Lung (tissue), 12 donors: ENCODE data around the gene SSNA1. TPM values are rescaled to one million over a fixed set of nuclear protein-coding genes. Genes with fewer than 3 reads are reported as not detected.

Source experiments
- ATAC-seq: fragments of 200-7000 bp; cut with Tn5 transposase; one replicate; pipeline ENCODE4 v1.9.1; 2020; ENCODE audit warnings: moderate number of reproducible peaks; ENCODE audit not compliant: insufficient read depth, low FRiP score
- DNase-seq, 3 donors: peaks; one replicate each; pipeline ENCODE4 v3.0.0-alpha.2; 2013 to 2017
- H3K27ac ChIP-seq, 2 donors: one replicate each; pipeline ENCODE4 v1.5.1; 2013; ENCODE audit warnings: mild to moderate bottlenecking in 2 of 2, moderate library complexity in 2 of 2, control low read depth in 1 of 2, inconsistent platforms in 1 of 2, low read depth in 1 of 2, low read length in 1 of 2
- H3K27me3 ChIP-seq, 3 donors: one replicate each; pipeline ENCODE4 v1.5.1; 2013; ENCODE audit warnings: low read length in 2 of 3; ENCODE audit not compliant: control insufficient read depth in 3 of 3, insufficient read depth in 3 of 3
- H3K36me3 ChIP-seq, 4 donors: one replicate each; pipeline ENCODE4 v1.5.1; 2013; ENCODE audit warnings: low read length in 4 of 4, mild to moderate bottlenecking in 1 of 4, moderate library complexity in 1 of 4; ENCODE audit not compliant: control insufficient read depth in 4 of 4, insufficient read depth in 4 of 4
- H3K4me1 ChIP-seq, 5 donors: one replicate each; pipeline ENCODE4 v1.5.1; 2013; ENCODE audit warnings: low read length in 5 of 5, mild to moderate bottlenecking in 2 of 5, moderate library complexity in 1 of 5; ENCODE audit not compliant: control insufficient read depth in 5 of 5, insufficient read depth in 5 of 5
- H3K4me3 ChIP-seq: one replicate; pipeline ENCODE4 v1.5.1; 2013; ENCODE audit warnings: mild to moderate bottlenecking, control low read depth, moderate library complexity
- H3K9ac ChIP-seq, 2 donors: one replicate each; pipeline ENCODE4 v1.5.1; 2013; ENCODE audit warnings: low read length in 2 of 2, control low read depth in 1 of 2; ENCODE audit not compliant: insufficient read depth in 1 of 2
- H3K9me3 ChIP-seq, 4 donors: one replicate each; pipeline ENCODE4 v1.5.1; 2013; ENCODE audit warnings: low read length in 3 of 4, mild to moderate bottlenecking in 1 of 4, moderate library complexity in 1 of 4; ENCODE audit not compliant: control insufficient read depth in 4 of 4, insufficient read depth in 3 of 4
- WGBS, 2 donors: extraction: QIAGEN DNeasy Blood & Tissue Kit; methylation state at CpG; one replicate each; pipeline ENCODE4 v1.1.7; 2013; 5-methylcytosine and 5-hydroxymethylcytosine counted together
- polyA plus RNA-seq, 2 donors: library from polyadenylated mRNA; stranded (reverse); fragments of 200-250 nt; gene quantifications; one replicate each; pipeline ENCODE4 v1.2.1, GENCODE V29; 2013
- total RNA-seq, 2 donors: library from RNA; depleted of rRNA in 1 of 2; stranded (reverse); fragments of >200 nt in 1 of 2; gene quantifications; one replicate each; pipeline ENCODE4 v1.2.1, GENCODE V29; 2014 to 2021
- TF ChIP-seq, protein P1 (sequence below): IDR thresholded peaks from 2 replicates; pipeline ENCODE4 v1.5.1; 2012; ENCODE audit warnings: mild to moderate bottlenecking; ENCODE audit errors: control extremely low read depth, extremely low read depth
- donor health status: control.
- donor health status: control.
- donor health status: Bipolar disorder and iron deficiency.
- donor health status: healthy.
- donor health status: DM: yes; HTN: yes; CAD: no.

The SSNA1 gene
- total and polyA plus RNA-seq, 4 donors: 40.8 to 144 (median 101) TPM

DNA sequence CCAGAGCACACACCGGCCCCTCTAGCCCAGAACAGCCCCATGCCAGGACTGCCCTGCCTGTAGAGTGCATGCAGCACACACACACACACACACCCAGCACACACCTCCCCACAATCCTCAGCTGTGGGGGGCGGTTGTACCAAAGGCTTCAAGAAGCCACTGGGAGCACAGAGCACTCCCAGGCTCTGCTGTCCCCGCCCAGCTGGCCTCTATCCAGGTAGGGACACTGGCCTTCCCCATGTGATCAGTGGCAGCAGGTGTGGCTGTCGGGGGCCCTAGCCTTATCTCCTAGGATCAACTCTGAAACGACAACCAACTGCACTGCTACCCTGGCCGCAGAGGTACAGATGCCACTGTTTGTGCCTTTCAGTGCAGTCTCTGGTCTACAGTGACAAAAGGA, 2.1 kb upstream of the SSNA1 start:
- peaks cover 0 to 2% (median 0%) of the 10 kb centered on the region in 4 donors for H3K9me3 ChIP-seq
- no peak overlapping the region for H3K27ac ChIP-seq
- no peak overlapping the region for H3K9ac ChIP-seq
- H3K27me3 ChIP-seq: no peaks in the 10 kb centered on the region
- peaks cover 8 to 64% (median 30%) of the 10 kb centered on the region in 4 donors for H3K36me3 ChIP-seq
- peaks cover 14 to 37% (median 20%) of the 10 kb centered on the region in 5 donors for H3K4me1 ChIP-seq
- no peak overlapping the region for H3K4me3 ChIP-seq
- WGBS, 2 donors: 81 to 90% methylated on average over 6 of the region's 6 CpGs
- ATAC-seq: no peak
- TF ChIP-seq, protein P1, sequence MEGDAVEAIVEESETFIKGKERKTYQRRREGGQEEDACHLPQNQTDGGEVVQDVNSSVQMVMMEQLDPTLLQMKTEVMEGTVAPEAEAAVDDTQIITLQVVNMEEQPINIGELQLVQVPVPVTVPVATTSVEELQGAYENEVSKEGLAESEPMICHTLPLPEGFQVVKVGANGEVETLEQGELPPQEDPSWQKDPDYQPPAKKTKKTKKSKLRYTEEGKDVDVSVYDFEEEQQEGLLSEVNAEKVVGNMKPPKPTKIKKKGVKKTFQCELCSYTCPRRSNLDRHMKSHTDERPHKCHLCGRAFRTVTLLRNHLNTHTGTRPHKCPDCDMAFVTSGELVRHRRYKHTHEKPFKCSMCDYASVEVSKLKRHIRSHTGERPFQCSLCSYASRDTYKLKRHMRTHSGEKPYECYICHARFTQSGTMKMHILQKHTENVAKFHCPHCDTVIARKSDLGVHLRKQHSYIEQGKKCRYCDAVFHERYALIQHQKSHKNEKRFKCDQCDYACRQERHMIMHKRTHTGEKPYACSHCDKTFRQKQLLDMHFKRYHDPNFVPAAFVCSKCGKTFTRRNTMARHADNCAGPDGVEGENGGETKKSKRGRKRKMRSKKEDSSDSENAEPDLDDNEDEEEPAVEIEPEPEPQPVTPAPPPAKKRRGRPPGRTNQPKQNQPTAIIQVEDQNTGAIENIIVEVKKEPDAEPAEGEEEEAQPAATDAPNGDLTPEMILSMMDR: no peak
- no peak for DNase-seq

DNA sequence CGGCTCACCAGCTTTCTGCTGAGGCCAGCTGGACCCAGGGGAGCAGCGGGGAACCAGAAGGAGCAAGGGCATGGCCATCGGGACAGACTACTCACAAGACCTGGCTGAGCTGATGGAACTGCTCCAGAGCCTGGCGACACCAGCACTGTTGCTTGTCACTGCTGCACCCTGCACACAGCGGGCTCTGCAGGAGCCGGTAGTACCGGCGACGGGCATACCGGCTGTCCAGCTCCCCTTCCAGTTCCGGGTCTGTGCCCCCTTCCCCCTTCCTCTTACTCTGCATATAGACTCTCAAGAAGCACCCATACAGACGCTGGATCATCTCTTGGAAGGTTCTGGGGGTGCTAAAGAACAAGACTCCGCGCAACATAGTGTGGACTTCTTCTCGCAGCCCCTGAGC, 1.1 kb upstream of the SSNA1 start:
- Histone ChIP-seq H3K9ac (peak overlapping the region in 1 of 2 donors; percentile 52), H3K9me3 (peaks cover 0 to 2% (median 0%) of the 10 kb centered on the region in 4 donors), H3K4me3 (peak overlapping the region; percentile 96), H3K36me3 (peaks cover 8 to 61% (median 25%) of the 10 kb centered on the region in 4 donors), H3K27me3 (no peaks in the 10 kb centered on the region), H3K27ac (no peak overlapping the region), H3K4me1 (peaks cover 14 to 37% (median 20%) of the 10 kb centered on the region in 5 donors)
- DNase-seq (no peak), ATAC-seq (no peak)
- TF ChIP-seq, protein P1: no peak
- 85 to 88% methylated on average over 15 of the region's 15 CpGs for WGBS, 2 donors

DNA sequence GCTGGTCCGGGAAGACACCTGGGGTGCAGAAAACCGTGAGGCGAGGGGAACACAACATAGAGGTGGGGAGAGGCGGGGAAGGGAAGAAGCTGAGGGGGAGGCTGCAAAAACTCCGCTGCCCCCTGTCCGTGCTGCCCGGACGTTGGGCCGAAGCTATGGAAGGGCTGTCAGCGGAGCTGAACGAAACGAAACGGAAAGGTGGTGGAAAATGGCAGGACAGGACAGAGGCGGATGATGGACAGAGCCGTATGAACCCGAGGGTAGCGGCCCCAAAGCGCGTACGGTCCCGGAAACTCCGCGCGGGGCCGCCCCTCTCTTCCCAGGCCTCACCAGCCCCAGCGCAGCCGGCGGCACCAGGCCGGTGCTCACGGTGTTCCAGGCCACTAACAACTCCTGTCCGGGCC, 388 bp upstream of the SSNA1 start:
- ATAC-seq: no peak
- Histone ChIP-seq H3K27ac (peak overlapping the region; percentile 81 to 95), H3K9ac (peak overlapping the region; percentile 37 to 52), H3K9me3 (no peaks in the 10 kb centered on the region), H3K4me3 (peak overlapping the region; percentile 96), H3K4me1 (peaks cover 14 to 37% (median 20%) of the 10 kb centered on the region in 5 donors), H3K36me3 (peaks cover 1 to 54% (median 21%) of the 10 kb centered on the region in 4 donors), H3K27me3 (no peaks in the 10 kb centered on the region)
- DNase-seq: no peak
- WGBS, 2 donors: 0% methylated on average over 25 to 31 of the region's 31 CpGs
- TF ChIP-seq, protein P1: no peak
